Measurements from ENCODE around the gene CHRM5. TPM values are rescaled to one million over a fixed set of nuclear protein-coding genes. Genes with fewer than 3 reads are reported as not detected.

The CHRM5 gene
- total RNA-seq, 2 donors from 2014 or later, result not detected

- Mint-ChIP-seq H3K27ac (no peak overlapping the region), H3K27me3 (ENCODE audit: insufficient read depth) (no peaks in the 10 kb centered on the region), H3K9me3 (no peaks in the 10 kb centered on the region), H3K36me3 (ENCODE audit: low read depth) (no peaks in the 10 kb centered on the region), H3K4me1 (peaks cover 3% of the 10 kb centered on the region), H3K4me3 (no peak overlapping the region)
- H3K9me3 ChIP-seq (ENCODE audit: control insufficient read depth, low read length), result no peaks in the 10 kb centered on the region
- H3K27ac ChIP-seq (ENCODE audit: low read depth, low read length), result no peak overlapping the region
- 87 to 95% methylated on average over 3 of the region's 3 CpGs for WGBS, 2 experiments (ENCODE audit: insufficient coverage in 1 of 2, insufficient read length in 1 of 2)
- no peak overlapping the region for H3K9ac ChIP-seq (ENCODE audit: extremely low read depth, low read length, poor library complexity, severe bottlenecking)
- TF ChIP-seq CTCF (conservative IDR thresholded peaks at IDR 0.05), result no peak
- DNase-seq, result no peak
- H3K4me1 ChIP-seq (ENCODE audit: control insufficient read depth, insufficient read depth, low read length), result no peaks in the 10 kb centered on the region
- no peaks in the 10 kb centered on the region for H3K27me3 ChIP-seq (ENCODE audit: control insufficient read depth, insufficient read depth, low read length, poor library complexity, severe bottlenecking)
- H3K36me3 ChIP-seq (ENCODE audit: control insufficient read depth, insufficient read depth, low read length), result no peaks in the 10 kb centered on the region
- no peak overlapping the region for H3K4me3 ChIP-seq (ENCODE audit: low read length)
These were observed 146.4 kb downstream of the CHRM5 start for GRCh38 chr15:34114739-34115138.

- H3K9me3 Mint-ChIP-seq, result peaks cover 2% of the 10 kb centered on the region
- Histone ChIP-seq H3K36me3 (ENCODE audit: control insufficient read depth, insufficient read depth, low read length) (no peaks in the 10 kb centered on the region), H3K27ac (ENCODE audit: low read depth, low read length) (no peak overlapping the region), H3K9me3 (ENCODE audit: control insufficient read depth, low read length) (no peaks in the 10 kb centered on the region), H3K27me3 (ENCODE audit: control insufficient read depth, insufficient read depth, low read length, poor library complexity, severe bottlenecking) (no peaks in the 10 kb centered on the region), H3K4me1 (ENCODE audit: control insufficient read depth, insufficient read depth, low read length) (no peaks in the 10 kb centered on the region), H3K4me3 (ENCODE audit: low read length) (no peak overlapping the region), H3K9ac (ENCODE audit: extremely low read depth, low read length, poor library complexity, severe bottlenecking) (no peak overlapping the region)
- H3K27me3 Mint-ChIP-seq (ENCODE audit: insufficient read depth), result no peaks in the 10 kb centered on the region
- no peak for TF ChIP-seq CTCF (conservative IDR thresholded peaks at IDR 0.05)
- 90 to 100% methylated on average over 2 of the region's 2 CpGs for WGBS, 2 experiments (ENCODE audit: insufficient coverage in 1 of 2, insufficient read length in 1 of 2)
- H3K4me3 Mint-ChIP-seq, result no peak overlapping the region
- DNase-seq, result no peak
- no peaks in the 10 kb centered on the region for H3K4me1 Mint-ChIP-seq
- no peak overlapping the region for H3K27ac Mint-ChIP-seq
- no peaks in the 10 kb centered on the region for H3K36me3 Mint-ChIP-seq (ENCODE audit: low read depth)
These were observed 148.3 kb downstream of the CHRM5 start for GRCh38 chr15:34116620-34117019.

Other genes starting within 250 kb of the CHRM5 start
- 10 to 100 TPM; 18.9 to 20.7 TPM for gene AVEN, start 70.7 kb downstream of the CHRM5 start, total RNA-seq
- 10 to 100 TPM; 36.7 to 44.5 TPM for gene EMC7, start 133.4 kb downstream of the CHRM5 start, total RNA-seq
- under 1 TPM; 0.68 to 0.93 TPM for gene PGBD4, start 133.6 kb downstream of the CHRM5 start, total RNA-seq
- gene KATNBL1, start 241.6 kb downstream of the CHRM5 start, total RNA-seq, result 10 to 100 TPM; 54.3 to 71.8 TPM

All from endodermal cell (in vitro differentiated cells).